ENCODE results near the gene THSD7B. TPM values are rescaled to one million over a fixed set of nuclear protein-coding genes. Genes with fewer than 3 reads are reported as not detected.

The THSD7B gene
- total RNA-seq, 1 donor from 2014 or later: 0.22 TPM

GRCh38 chr2:137111896-137112295 lies 346.6 kb downstream of the THSD7B start:
- Mint-ChIP-seq H3K27ac (peak overlapping the region; percentile 44), H3K4me3 (no peak overlapping the region), H3K4me1 (peaks cover 27% of the 10 kb centered on the region), H3K36me3 (no peaks in the 10 kb centered on the region), H3K9me3 (no peaks in the 10 kb centered on the region), H3K27me3 (ENCODE audit: low read depth) (peaks cover 2% of the 10 kb centered on the region)
- TF ChIP-seq CTCF (IDR thresholded peaks at IDR 0.05; ENCODE audit: unreplicated experiment): no peak
- DNase-seq (ENCODE audit: low spot score in 2 of 2, unreplicated experiment in 2 of 2): no peak

GRCh38 chr2:137115081-137115794 lies 349.9 kb downstream of the THSD7B start:
- DNase-seq (ENCODE audit: low spot score in 2 of 2, unreplicated experiment in 2 of 2): no peak
- H3K9me3 Mint-ChIP-seq: no peaks in the 10 kb centered on the region
- no peaks in the 10 kb centered on the region for H3K36me3 Mint-ChIP-seq
- H3K4me1 Mint-ChIP-seq: peaks cover 31% of the 10 kb centered on the region
- H3K4me3 Mint-ChIP-seq: no peak overlapping the region
- TF ChIP-seq CTCF (IDR thresholded peaks at IDR 0.05; ENCODE audit: unreplicated experiment): no peak
- H3K27me3 Mint-ChIP-seq (ENCODE audit: low read depth): no peaks in the 10 kb centered on the region
- H3K27ac Mint-ChIP-seq: peak overlapping the region; percentile 95

- Mint-ChIP-seq H3K36me3 (no peaks in the 10 kb centered on the region), H3K4me3 (no peak overlapping the region), H3K27me3 (ENCODE audit: low read depth) (no peaks in the 10 kb centered on the region), H3K9me3 (no peaks in the 10 kb centered on the region), H3K4me1 (peaks cover 31% of the 10 kb centered on the region), H3K27ac (peak overlapping the region; percentile 95)
- TF ChIP-seq CTCF (IDR thresholded peaks at IDR 0.05; ENCODE audit: unreplicated experiment): no peak
- DNase-seq (ENCODE audit: low spot score in 2 of 2, unreplicated experiment in 2 of 2): no peak
Measured at GRCh38 chr2:137115795-137116089, 350.4 kb downstream of the THSD7B start.

- peaks cover 3% of the 10 kb centered on the region for H3K9me3 Mint-ChIP-seq
- no peaks in the 10 kb centered on the region for H3K36me3 Mint-ChIP-seq
- no peaks in the 10 kb centered on the region for H3K27me3 Mint-ChIP-seq (ENCODE audit: low read depth)
- no peak for TF ChIP-seq CTCF (IDR thresholded peaks at IDR 0.05; ENCODE audit: unreplicated experiment)
- DNase-seq (ENCODE audit: low spot score in 2 of 2, unreplicated experiment in 2 of 2): no peak
- no peak overlapping the region for H3K4me3 Mint-ChIP-seq
- H3K4me1 Mint-ChIP-seq: peaks cover 31% of the 10 kb centered on the region
- H3K27ac Mint-ChIP-seq: no peak overlapping the region
Measured at GRCh38 chr2:137117385-137117784, 352.0 kb downstream of the THSD7B start.

- no peaks in the 10 kb centered on the region for H3K27me3 Mint-ChIP-seq (ENCODE audit: low read depth)
- H3K27ac Mint-ChIP-seq: no peak overlapping the region
- H3K9me3 Mint-ChIP-seq: peaks cover 3% of the 10 kb centered on the region
- no peak for TF ChIP-seq CTCF (IDR thresholded peaks at IDR 0.05; ENCODE audit: unreplicated experiment)
- no peak for DNase-seq (ENCODE audit: low spot score in 2 of 2, unreplicated experiment in 2 of 2)
- H3K36me3 Mint-ChIP-seq: no peaks in the 10 kb centered on the region
- H3K4me3 Mint-ChIP-seq: no peak overlapping the region
- H3K4me1 Mint-ChIP-seq: peaks cover 31% of the 10 kb centered on the region
Measured at GRCh38 chr2:137118140-137118539, 352.8 kb downstream of the THSD7B start.

GRCh38 chr2:137123226-137123625 lies 357.9 kb downstream of the THSD7B start:
- no peak for DNase-seq (ENCODE audit: low spot score in 2 of 2, unreplicated experiment in 2 of 2)
- no peak overlapping the region for H3K4me3 Mint-ChIP-seq
- no peaks in the 10 kb centered on the region for H3K4me1 Mint-ChIP-seq
- TF ChIP-seq CTCF (IDR thresholded peaks at IDR 0.05; ENCODE audit: unreplicated experiment): no peak
- H3K27me3 Mint-ChIP-seq (ENCODE audit: low read depth): no peaks in the 10 kb centered on the region
- peaks cover 14% of the 10 kb centered on the region for H3K9me3 Mint-ChIP-seq
- H3K36me3 Mint-ChIP-seq: no peaks in the 10 kb centered on the region
- no peak overlapping the region for H3K27ac Mint-ChIP-seq

Data from mesothelial cell of epicardium (in vitro differentiated cells).